Mononuclear cell (primary cell): ENCODE results near the gene AGPAT2. TPM values are rescaled to one million over a fixed set of nuclear protein-coding genes. Genes with fewer than 3 reads are reported as not detected.
"Not testable (repeated sequence)": the region's sequence is repeated elsewhere in the genome, so short reads cannot be mapped to it uniquely, and the experiment has no call there.

Source experiments
- H3K27me3 ChIP-seq: 2 replicates; pipeline ENCODE4 v1.6.0; 2011; ENCODE audit warnings: low read length, control low read depth; ENCODE audit not compliant: insufficient read depth
- H3K4me1 ChIP-seq: 2 replicates; pipeline ENCODE4 v1.5.1; 2011; ENCODE audit warnings: mild to moderate bottlenecking, low read length, control low read depth; ENCODE audit not compliant: insufficient read depth
- H3K4me3 ChIP-seq: 2 replicates; pipeline ENCODE4 v1.5.1; 2011; ENCODE audit warnings: mild to moderate bottlenecking, low read length, moderate library complexity
- H3K9me3 ChIP-seq: 2 replicates; pipeline ENCODE4 v1.5.1; 2011; ENCODE audit warnings: low read depth, mild to moderate bottlenecking, control low read depth, low read length
- total RNA-seq: library from RNA; depleted of rRNA; stranded (reverse); fragments of >200 nt; gene quantifications from one replicate; pipeline ENCODE4 v1.2.3, GENCODE V29; 2012

Gene AGPAT2
- total RNA-seq, 1 donor: 18.7 TPM

DNA sequence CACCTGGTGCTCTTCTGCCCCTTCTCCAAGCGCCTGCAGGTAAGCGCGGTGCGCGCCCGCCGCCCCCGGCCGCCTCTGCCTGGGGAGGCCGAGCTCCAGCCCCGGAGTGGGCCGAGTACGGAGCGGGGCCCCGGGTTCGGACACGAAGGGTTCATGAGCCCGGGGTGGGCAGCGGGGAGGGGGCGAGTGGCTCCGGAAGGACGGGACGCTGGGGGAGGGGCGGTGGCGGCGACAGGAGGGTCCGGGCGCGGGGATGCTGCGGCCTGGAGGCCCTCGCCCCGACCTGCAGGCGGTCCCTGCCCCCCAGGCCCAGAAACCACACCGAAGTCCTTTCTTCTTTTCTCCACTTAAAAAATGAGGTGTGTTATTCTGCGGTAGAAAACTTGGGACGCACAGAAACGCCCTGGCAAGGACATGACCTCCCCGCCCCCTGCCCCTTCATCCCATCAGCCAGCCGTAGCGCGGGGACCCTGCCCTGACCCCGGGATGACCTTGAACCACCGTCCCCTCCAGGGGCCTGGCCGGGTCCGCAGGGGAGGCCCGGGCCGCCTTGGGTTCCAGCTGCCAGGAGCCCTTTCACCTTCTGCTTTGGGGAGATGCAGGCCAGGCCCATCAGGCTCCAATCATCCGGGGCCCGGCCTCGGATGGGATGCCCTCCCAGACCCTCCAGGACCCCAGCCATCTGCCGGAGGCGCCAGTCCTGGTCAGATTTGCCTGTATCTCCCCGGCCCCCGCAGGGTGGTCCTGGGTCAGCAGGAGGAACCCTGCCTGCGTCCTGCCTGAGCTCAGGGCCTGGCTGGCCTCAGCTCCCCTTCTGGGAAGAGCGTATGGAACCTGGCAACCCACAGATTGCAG, 25.7 kb upstream of the AGPAT2 start:
- Histone ChIP-seq H3K4me1 (peaks cover 16% of the 10 kb centered on the region), H3K27me3 (peaks cover 26% of the 10 kb centered on the region), H3K9me3 (no peaks in the 10 kb centered on the region), H3K4me3 (no peak overlapping the region)

- H3K9me3 ChIP-seq: no peaks in the 10 kb centered on the region
- peaks cover 26% of the 10 kb centered on the region for H3K27me3 ChIP-seq
- H3K4me3 ChIP-seq: no peak within 1 kb of the TSS
- peaks cover 16% of the 10 kb centered on the region for H3K4me1 ChIP-seq
Measured at GRCh38 chr9:136711751-136712689, 24.8 kb upstream of the AGPAT2 start, which contains the start of gene DIPK1B. Gene DIPK1B, plus strand, starts transcription at chr9:136712572. Its CDS starts 94 bp downstream, at chr9:136712666.

DNA sequence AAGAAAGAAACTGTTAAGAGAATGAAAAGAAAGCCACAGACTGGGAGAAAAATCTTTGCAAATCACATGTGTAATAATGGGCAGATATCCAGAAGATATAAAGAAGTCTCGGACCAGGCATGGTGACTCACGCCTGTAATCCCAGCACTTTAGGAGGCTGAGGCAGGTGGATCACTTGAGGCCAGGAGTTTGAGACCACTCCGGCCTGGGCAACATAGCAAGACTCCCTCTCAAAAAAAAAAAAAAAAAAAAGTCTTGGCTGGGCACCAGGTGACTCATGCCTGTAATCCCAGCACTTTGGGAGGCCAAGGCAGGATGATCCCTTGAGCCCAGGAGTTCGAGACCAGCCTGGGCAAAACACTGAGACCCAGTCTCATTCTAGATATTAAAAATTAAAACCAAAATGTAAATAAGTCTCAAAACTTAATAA, 24.0 kb upstream of the AGPAT2 start:
- peaks cover 16% of the 10 kb centered on the region for H3K4me1 ChIP-seq

GRCh38 chr9:136710543-136710942, 23.3 kb upstream of the AGPAT2 start:
- Histone ChIP-seq H3K9me3 (no peaks in the 10 kb centered on the region), H3K4me1 (peaks cover 19% of the 10 kb centered on the region), H3K27me3 (peaks cover 26% of the 10 kb centered on the region), H3K4me3 (no peak overlapping the region)

More for the DNA sequence above, 24.0 kb upstream of the AGPAT2 start:
- H3K27me3 ChIP-seq: peaks cover 26% of the 10 kb centered on the region
- not testable (repeated sequence) for H3K9me3 ChIP-seq, H3K4me3 ChIP-seq

DNA sequence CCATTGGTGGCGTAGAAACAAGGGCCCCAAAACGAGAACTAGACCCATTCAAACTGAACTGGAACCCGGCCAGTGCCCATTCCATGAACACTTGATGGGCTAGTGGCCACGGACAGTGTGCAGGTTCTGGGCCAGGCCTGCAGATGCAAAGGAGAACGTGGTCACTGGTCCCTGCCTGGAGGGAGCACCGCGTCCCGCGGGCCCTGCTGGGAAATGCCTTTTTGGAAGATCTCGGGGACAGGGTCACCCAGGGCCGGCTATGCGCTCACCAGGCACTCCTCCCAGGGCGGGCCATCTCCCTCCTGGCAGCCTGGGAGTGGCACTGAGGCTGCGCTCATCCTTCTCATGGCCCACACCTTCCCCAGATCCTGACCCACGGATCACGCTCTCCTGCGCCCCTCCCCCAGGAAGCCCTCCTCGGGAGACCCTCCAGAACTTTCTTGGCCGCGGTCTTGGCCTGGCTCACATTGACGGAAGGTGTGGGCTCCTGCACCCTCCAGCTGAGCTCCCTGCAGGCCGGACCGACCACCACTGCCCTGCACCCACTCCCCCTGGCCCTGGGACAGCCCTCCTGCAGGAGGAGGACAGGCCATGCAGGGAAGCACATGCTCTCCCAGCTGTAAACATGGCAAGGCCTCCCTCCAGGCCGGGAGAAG, 22.3 kb upstream of the AGPAT2 start:
- Histone ChIP-seq H3K4me3 (no peak overlapping the region), H3K9me3 (no peaks in the 10 kb centered on the region), H3K27me3 (peaks cover 26% of the 10 kb centered on the region), H3K4me1 (peaks cover 23% of the 10 kb centered on the region)

GRCh38 chr9:136707849-136708517, 20.7 kb upstream of the AGPAT2 start:
- H3K4me3 ChIP-seq: no peak overlapping the region
- H3K4me1 ChIP-seq: peaks cover 21% of the 10 kb centered on the region
- H3K27me3 ChIP-seq: peaks cover 15% of the 10 kb centered on the region
- no peaks in the 10 kb centered on the region for H3K9me3 ChIP-seq

DNA sequence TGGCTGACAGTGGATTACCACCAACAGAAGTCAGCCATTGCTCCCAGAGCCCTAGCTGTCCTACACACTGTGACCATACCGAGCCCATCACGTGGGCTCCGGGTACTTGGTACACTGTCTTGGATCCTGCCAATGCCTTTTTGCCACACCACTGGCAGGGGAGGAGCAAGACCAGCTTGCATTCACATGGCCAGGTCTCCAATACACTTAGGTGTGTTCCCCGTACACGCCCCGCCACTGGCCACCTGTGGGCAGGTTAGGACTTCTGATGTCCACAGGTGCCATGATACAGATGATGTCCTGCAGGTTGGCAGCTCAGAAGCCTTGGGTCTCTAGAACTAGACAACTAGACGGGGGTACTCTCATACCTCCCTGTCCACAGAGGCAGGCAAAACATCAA, 19.8 kb upstream of the AGPAT2 start:
- no peaks in the 10 kb centered on the region for H3K9me3 ChIP-seq
- H3K27me3 ChIP-seq: peaks cover 13% of the 10 kb centered on the region
- H3K4me3 ChIP-seq: no peak overlapping the region
- H3K4me1 ChIP-seq: peaks cover 21% of the 10 kb centered on the region

DNA sequence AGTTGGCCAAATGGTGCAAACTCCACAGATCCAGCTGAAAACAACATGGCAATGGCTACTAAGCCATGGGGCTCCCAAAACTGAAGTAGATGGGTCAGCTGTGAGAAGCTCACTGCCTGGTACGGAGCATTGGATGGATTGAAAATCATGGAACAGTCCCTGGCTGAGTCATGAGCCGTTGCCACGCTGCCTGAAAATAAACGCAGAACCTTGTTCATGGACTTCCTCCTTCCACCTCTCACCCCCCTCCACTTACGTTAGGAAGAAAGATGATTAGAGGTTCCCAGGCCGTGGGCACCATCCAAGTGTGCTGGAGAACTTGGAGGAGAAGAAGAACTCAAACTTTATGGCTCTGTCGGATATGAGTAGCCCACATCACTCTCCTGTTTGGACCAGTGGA, 18.3 kb upstream of the AGPAT2 start:
- Histone ChIP-seq H3K9me3 (no peaks in the 10 kb centered on the region), H3K27me3 (peaks cover 1% of the 10 kb centered on the region), H3K4me1 (peaks cover 28% of the 10 kb centered on the region), H3K4me3 (no peak overlapping the region)

- not testable (repeated sequence) for H3K9me3 ChIP-seq, H3K4me3 ChIP-seq, H3K27me3 ChIP-seq
- H3K4me1 ChIP-seq: peaks cover 37% of the 10 kb centered on the region
Measured at GRCh38 chr9:136704741-136705140, 17.5 kb upstream of the AGPAT2 start.

- no peak overlapping the region for H3K4me3 ChIP-seq
- H3K27me3 ChIP-seq: no peaks in the 10 kb centered on the region
- H3K4me1 ChIP-seq: peaks cover 49% of the 10 kb centered on the region
- H3K9me3 ChIP-seq: no peaks in the 10 kb centered on the region
Measured at GRCh38 chr9:136703276-136703860, 16.1 kb upstream of the AGPAT2 start.

DNA sequence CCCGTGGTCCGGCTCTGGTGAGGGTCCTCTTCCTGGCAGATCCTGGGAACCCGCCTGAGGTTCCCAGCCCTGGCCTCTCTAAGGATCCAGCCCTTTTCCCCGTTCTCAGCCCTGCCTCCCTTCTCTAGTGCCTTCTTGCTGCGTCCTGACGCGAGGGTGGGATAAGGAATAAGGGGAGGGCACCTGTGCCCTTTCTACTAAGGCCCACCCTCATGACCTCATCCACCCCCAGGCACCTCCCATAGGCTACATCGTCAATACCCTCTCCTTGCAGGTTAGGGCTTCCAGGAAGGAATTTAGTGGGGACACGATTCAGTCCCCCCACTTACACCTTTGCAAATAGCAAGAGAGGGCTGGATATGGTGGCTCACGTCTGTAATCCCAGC, 14.4 kb upstream of the AGPAT2 start:
- Histone ChIP-seq H3K4me1 (peaks cover 64% of the 10 kb centered on the region), H3K27me3 (no peaks in the 10 kb centered on the region), H3K4me3 (no peak overlapping the region), H3K9me3 (no peaks in the 10 kb centered on the region)

- Histone ChIP-seq H3K27me3 (no peaks in the 10 kb centered on the region), H3K9me3 (no peaks in the 10 kb centered on the region), H3K4me1 (peaks cover 68% of the 10 kb centered on the region), H3K4me3 (no peak overlapping the region)
Measured at GRCh38 chr9:136700959-136701667, 13.9 kb upstream of the AGPAT2 start.

DNA sequence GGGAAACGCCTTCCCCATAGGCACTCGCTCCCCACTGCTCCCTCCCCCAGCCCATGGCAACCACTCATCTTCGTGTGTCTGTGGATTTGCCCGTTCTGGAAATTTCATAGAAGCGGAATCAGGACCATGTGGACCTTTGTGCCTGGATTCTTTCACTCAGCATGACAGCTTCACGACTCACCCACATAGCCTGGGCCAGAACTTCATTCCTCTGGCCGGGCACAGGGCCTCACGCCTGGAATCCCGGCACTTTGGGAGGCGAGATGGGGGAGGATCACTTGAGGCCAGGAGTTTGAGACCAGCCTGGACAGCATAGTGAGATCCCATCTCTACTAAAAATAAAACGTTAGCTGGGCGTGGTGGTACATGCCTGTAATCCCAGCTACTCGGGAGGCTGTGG, 13.0 kb upstream of the AGPAT2 start:
- Histone ChIP-seq H3K9me3 (no peaks in the 10 kb centered on the region), H3K4me1 (peaks cover 66% of the 10 kb centered on the region), H3K27me3 (no peaks in the 10 kb centered on the region), H3K4me3 (no peak overlapping the region)
